Mammary epithelial cell (primary cell): ENCODE data around the gene ANKRD29.

ENCODE experiments used
- CTCF ChIP-seq, 2 donors: IDR thresholded peaks in 1 of 2; conservative IDR thresholded peaks in 1 of 2; 2 replicates each; pipeline ENCODE4 v1.5.1; 2011 to 2012; ENCODE audit warnings: inconsistent platforms in 2 of 2, low read length in 2 of 2, mild to moderate bottlenecking in 2 of 2, control low read depth in 1 of 2, low read depth in 1 of 2; ENCODE audit not compliant: insufficient read depth in 1 of 2; ENCODE audit errors: extremely low read depth in 1 of 2
- EZH2 ChIP-seq: IDR thresholded peaks from 2 replicates; pipeline ENCODE4 v1.6.1; 2012; ENCODE audit warnings: low read length, inconsistent platforms, borderline replicate concordance

GRCh38 chr18:23710068-23710527, 47.4 kb upstream of the ANKRD29 start:
- TF ChIP-seq CTCF (conservative IDR thresholded peaks at IDR 0.05 in 1 of 2, IDR thresholded peaks at IDR 0.05 in 1 of 2; ENCODE audit: extremely low read depth in 1 of 2, insufficient read depth in 1 of 2, low read depth in 1 of 2, low read length in 2 of 2) = no peak
- no peak for TF ChIP-seq EZH2
